A549 (cell line): Measurements from ENCODE around the gene GNG4. TPM values are rescaled to one million over a fixed set of nuclear protein-coding genes. Genes with fewer than 3 reads are reported as not detected.

Experiments used
- ATAC-seq, 2 experiments: fragments of 200-7000 bp in 1 of 2; fragments of >200 bp in 1 of 2; cut with Nextera tagmentation in 1 of 2; cut with Tn5 transposase in 1 of 2; 3 replicates each; pipeline versions ENCODE4 v1.8.0 to v1.9.1; 2018 to 2020; ENCODE audit warnings: mild to moderate bottlenecking in 1 of 2, moderate library complexity in 1 of 2
- CTCF ChIA-PET: fragments of 300-600 bp; sonication (Branson Sonifier 250); formaldehyde crosslinking; extraction: SDS; loops from one replicate; lab custom pipeline; 2021; ENCODE audit warnings: antibody characterized with exemption, inconsistent platforms; lab: Yijun Ruan, JAX
- POLR2A ChIA-PET: fragments of 350-600 bp; formaldehyde crosslinking; extraction: SDS; loops from one replicate; lab custom pipeline; 2021; ENCODE audit warnings: antibody characterized with exemption, inconsistent platforms; lab: Yijun Ruan, JAX
- DNase-seq, 2 experiments: peaks; one replicate each; pipeline versions ENCODE4 v3.0.0 to v3.0.0-alpha.2; 2011 to 2016; ENCODE audit warnings: low read depth in 1 of 2, low spot score in 1 of 2
- FAIRE-seq: peaks from 2 replicates; lab custom pipeline; 2011; peaks lifted over from hg19 to GRCh38; lab: Jason Lieb, UNC
- H3K27ac ChIP-seq, 2 experiments: fragments of >200 bp; sonication (Bioruptor Twin); formaldehyde crosslinking; 3 replicates each; pipeline ENCODE4 v1.5.1; 2016 to 2017
- H3K4me1 ChIP-seq: fragments of >200 bp; sonication (Bioruptor Twin); formaldehyde crosslinking; 3 replicates; pipeline ENCODE4 v1.6.1; 2016
- H3K4me2 ChIP-seq: fragments of >200 bp; sonication (Bioruptor Twin); formaldehyde crosslinking; 3 replicates; pipeline ENCODE4 v1.6.1; 2016
- H3K4me3 ChIP-seq: fragments of >200 bp; sonication (Bioruptor Twin); formaldehyde crosslinking; 3 replicates; pipeline ENCODE4 v1.5.1; 2016
- H3K9me3 ChIP-seq: fragments of >200 bp; sonication (Bioruptor Twin); formaldehyde crosslinking; 3 replicates; pipeline ENCODE4 v1.6.1; 2016
- CHD2 ChIP-seq: fragments of 150-350 bp; IDR thresholded peaks from 2 replicates; pipeline ENCODE4 v1.6.1; 2014; ENCODE audit warnings: low read length; ENCODE audit not compliant: partially characterized antibody
- E2F6 ChIP-seq: IDR thresholded peaks from 2 replicates; pipeline ENCODE4 v1.6.1; 2012; ENCODE audit warnings: low read depth, borderline replicate concordance
- EHMT2 ChIP-seq: fragments of 200-600 bp; sonication (generic); IDR thresholded peaks from 2 replicates; pipeline ENCODE4 v1.6.1; 2016; ENCODE audit warnings: antibody characterized with exemption, low read depth, mild to moderate bottlenecking, moderate library complexity
- ELK1 ChIP-seq: fragments of 150-350 bp; IDR thresholded peaks from 2 replicates; pipeline ENCODE4 v1.6.1; 2014; ENCODE audit warnings: low read depth, mild to moderate bottlenecking, low read length
- FOXS1 ChIP-seq: fragments of 250-450 bp; sonication (Bioruptor Pico); IDR thresholded peaks from 2 replicates; pipeline ENCODE4 v1.5.0; 2020; ENCODE audit warnings: mild to moderate bottlenecking, moderate library complexity
- HDAC2 ChIP-seq: fragments of 200-600 bp; sonication (generic); IDR thresholded peaks from 2 replicates; pipeline ENCODE4 v1.6.1; 2016
- HES2 ChIP-seq: fragments of >200 bp; sonication (Bioruptor Twin); formaldehyde crosslinking; IDR thresholded peaks from 2 replicates; pipeline ENCODE4 v1.6.1; 2016
- HMGXB4 ChIP-seq: fragments of 250-450 bp; sonication (Bioruptor Pico); IDR thresholded peaks from 2 replicates; pipeline ENCODE4 v1.5.0; 2021; ENCODE audit warnings: mild to moderate bottlenecking, moderate library complexity, borderline replicate concordance
- HOXA7 ChIP-seq: fragments of 250-450 bp; sonication (Bioruptor Pico); IDR thresholded peaks from 2 replicates; pipeline ENCODE4 v1.5.0; 2020; ENCODE audit warnings: mild to moderate bottlenecking, moderate library complexity
- HOXB13 ChIP-seq: fragments of 250-450 bp; sonication (Bioruptor Pico); IDR thresholded peaks from 2 replicates; pipeline ENCODE4 v1.5.0; 2020; ENCODE audit warnings: low read depth, mild to moderate bottlenecking, moderate library complexity
- KDM5A ChIP-seq: fragments of 200-600 bp; sonication (generic); IDR thresholded peaks from 2 replicates; pipeline ENCODE4 v1.6.1; 2016; ENCODE audit warnings: antibody characterized with exemption, mild to moderate bottlenecking
- MAX ChIP-seq: IDR thresholded peaks from 2 replicates; pipeline ENCODE4 v1.6.1; 2012
- MYC ChIP-seq: IDR thresholded peaks from 2 replicates; pipeline ENCODE4 v1.6.1; 2012; ENCODE audit warnings: mild to moderate bottlenecking, inconsistent platforms, low read length, improper control_type of control experiment, borderline replicate concordance
- NR3C1 ChIP-seq: fragments of >200 bp; sonication (Bioruptor Twin); formaldehyde crosslinking; IDR thresholded peaks from 3 replicates; pipeline ENCODE4 v1.6.1; 2017
- PHF8 ChIP-seq: fragments of 200-600 bp; sonication (generic); IDR thresholded peaks from 2 replicates; pipeline ENCODE4 v1.6.1; 2016; ENCODE audit warnings: low read depth, mild to moderate bottlenecking, antibody characterized with exemption, moderate library complexity, borderline replicate concordance
- RCOR1 ChIP-seq: fragments of 150-350 bp; IDR thresholded peaks from 2 replicates; pipeline ENCODE4 v1.6.1; 2014; ENCODE audit warnings: antibody characterized with exemption, low read length, low read depth
- RFX5 ChIP-seq: fragments of 450-650 bp; IDR thresholded peaks from 2 replicates; pipeline ENCODE4 v1.7.1; 2014; ENCODE audit warnings: antibody characterized with exemption, mild to moderate bottlenecking, moderate library complexity
- RNF2 ChIP-seq: fragments of 200-600 bp; sonication (generic); IDR thresholded peaks from 2 replicates; pipeline ENCODE4 v1.6.1; 2016; ENCODE audit warnings: low read depth, mild to moderate bottlenecking, antibody characterized with exemption, moderate library complexity, borderline replicate concordance
- ZSCAN20 ChIP-seq: fragments of 250-450 bp; sonication (Bioruptor Pico); IDR thresholded peaks from 2 replicates; pipeline ENCODE4 v1.8.0; 2022; ENCODE audit warnings: mild to moderate bottlenecking, moderate library complexity
- WGBS: methylation state at CpG from one replicate; pipeline ENCODE4 v1.1.6; 2017; ENCODE audit errors: missing lambda C conversion rate; 5-methylcytosine and 5-hydroxymethylcytosine counted together
- polyA plus RNA-seq, 4 experiments: library from polyadenylated mRNA; depleted of rRNA in 3 of 4; stranded (reverse); fragments of >200 nt; fragmentation: RNase III in 1 of 4; extraction: RNeasy Plus Mini Kit Qiagen cat#74134 plus additional on column Dnase treatment in 1 of 4; gene quantifications; 2 replicates in 3 of 4; 3 replicates in 1 of 4; pipeline ENCODE4 v1.2.3, GENCODE V29; 2011 to 2017

The GNG4 gene
- polyA plus RNA-seq, 2 of the 4 experiments (the other 2 are of a cell fraction) = 10.5 to 16.3 TPM

GRCh38 chr1:235588916-235589515 lies 60.6 kb downstream of the GNG4 start (continued):
- TF ChIP-seq FOXS1 (CRISPR knock-in tag) (peak; percentile 88), HOXB13 (peak; percentile 98), EHMT2 (no peak), PHF8 (no peak), CHD2 (no peak), HDAC2 (no peak), RNF2 (no peak)

GRCh38 chr1:235588156-235588555 lies 61.4 kb downstream of the GNG4 start:
- FAIRE-seq = no peak
- POLR2A ChIA-PET = no interaction called here
- Histone ChIP-seq H3K4me2 (no peak overlapping the region), H3K4me1 (peaks cover 14% of the 10 kb centered on the region; the same call in 2 of the 3 replicates), H3K9me3 (no peaks in the 10 kb centered on the region), H3K4me3 (no peak overlapping the region), H3K27ac (peak overlapping the region in 1 of 2 experiments; percentile 78; a peak in 3 of 6 replicates)
- ATAC-seq = no peak
- DNase-seq = no peak
- TF ChIP-seq RFX5 (no peak), ELK1 (no peak), MAX (no peak), HES2 (no peak)
- 95% methylated on average over 8 of the region's 9 CpGs for WGBS
- CTCF ChIA-PET = interaction anchor here (1.3 to 1.8 kb wide), 2 partner anchors 10 to 14 kb away, joined by 4 to 10 read pairs; no protein-coding TSS in a partner anchor

- ATAC-seq (no peak), DNase-seq (no peak), FAIRE-seq (no peak)
- no peak overlapping the region for H3K4me2 ChIP-seq
- no peak for TF ChIP-seq MYC
- no peak for TF ChIP-seq HOXA7 (CRISPR knock-in tag)
- H3K27ac ChIP-seq = no peak overlapping the region
- H3K4me1 ChIP-seq = peaks cover 14% of the 10 kb centered on the region; the same call in 2 of the 3 replicates
- POLR2A ChIA-PET = no interaction called here
- CTCF ChIA-PET = no interaction called here
- no peaks in the 10 kb centered on the region for H3K9me3 ChIP-seq
- WGBS = 58% methylated on average over 1 of the region's 2 CpGs
- no peak overlapping the region for H3K4me3 ChIP-seq
Observed at GRCh38 chr1:235586992-235587391, 62.6 kb downstream of the GNG4 start.

GRCh38 chr1:235586413-235586812 lies 63.2 kb downstream of the GNG4 start:
- ATAC-seq = no peak
- no peak overlapping the region for H3K4me3 ChIP-seq

More at GRCh38 chr1:235586413-235586812, 63.2 kb downstream of the GNG4 start:
- Histone ChIP-seq H3K9me3 (no peaks in the 10 kb centered on the region), H3K4me1 (peaks cover 14% of the 10 kb centered on the region; the same call in 2 of the 3 replicates), H3K4me2 (no peak overlapping the region), H3K27ac (no peak overlapping the region)
- FAIRE-seq = no peak
- ChIA-PET CTCF (no interaction called here), POLR2A (no interaction called here)
- TF ChIP-seq RFX5 = no peak
- TF ChIP-seq E2F6 = no peak
- TF ChIP-seq HDAC2 = no peak
- no peak for TF ChIP-seq KDM5A
- TF ChIP-seq MAX = no peak
- no peak for TF ChIP-seq RCOR1
- TF ChIP-seq HMGXB4 (CRISPR knock-in tag) = no peak
- no peak for TF ChIP-seq ZSCAN20 (CRISPR knock-in tag)
- TF ChIP-seq NR3C1 = no peak
- 71% methylated on average over 5 of the region's 5 CpGs for WGBS
- no peak for DNase-seq
